HL-60 (cell line): ENCODE data around the gene PLA2G6.

Source experiments
- DNase-seq, 2 experiments: peaks; one replicate each; pipeline ENCODE4 v3.0.0-alpha.2; 2010 to 2020; ENCODE audit warnings: low read depth in 1 of 2, low spot score in 1 of 2
- H3K27ac ChIP-seq: fragments of 250-450 bp; sonication (Bioruptor Pico); replicated peaks from 2 replicates; pipeline ENCODE4 v1.5.1; 2020; ENCODE audit warnings: mild to moderate bottlenecking, moderate library complexity
- H3K27me3 ChIP-seq: fragments of 250-450 bp; sonication (Bioruptor Pico); 2 replicates; pipeline ENCODE4 v1.5.1; 2021; ENCODE audit warnings: mild to moderate bottlenecking, moderate library complexity; ENCODE audit not compliant: insufficient read depth, poor library complexity, severe bottlenecking
- H3K4me3 ChIP-seq: replicated peaks from 2 replicates; pipeline ENCODE4 v1.5.1; 2011; ENCODE audit warnings: mild to moderate bottlenecking, control low read depth, low read length; ENCODE audit not compliant: insufficient read depth
- CTCF ChIP-seq: IDR thresholded peaks from one replicate; pipeline ENCODE4 v1.5.1; 2011; ENCODE audit warnings: low read length, control low read depth, inconsistent platforms; ENCODE audit not compliant: insufficient read depth
- GABPA ChIP-seq: IDR thresholded peaks from 2 replicates; pipeline ENCODE4 v1.6.1; 2012; ENCODE audit warnings: low read depth
- POLR2AphosphoS5 ChIP-seq: IDR thresholded peaks from 2 replicates; pipeline ENCODE4 v1.6.1; 2012; ENCODE audit warnings: low read depth
- REST ChIP-seq: IDR thresholded peaks from 2 replicates; pipeline ENCODE4 v1.6.1; 2012; ENCODE audit warnings: low read depth; ENCODE audit not compliant: insufficient replicate concordance
- SPI1 ChIP-seq: IDR thresholded peaks from 2 replicates; pipeline ENCODE4 v1.6.1; 2012; ENCODE audit warnings: low read depth, mild to moderate bottlenecking, borderline replicate concordance

Gene PLA2G6

GRCh38 chr22:38078046-38078840, 103.4 kb downstream of the PLA2G6 start:
- peaks cover 29% of the 10 kb centered on the region for H3K27me3 ChIP-seq
- no peak for DNase-seq
- no peak overlapping the region for H3K27ac ChIP-seq
- no peak overlapping the region for H3K4me3 ChIP-seq
- TF ChIP-seq POLR2AphosphoS5 (no peak), GABPA (no peak), CTCF (no peak), SPI1 (no peak), REST (no peak)

GRCh38 chr22:38077595-38077994, 104.0 kb downstream of the PLA2G6 start:
- Histone ChIP-seq H3K27ac (no peak overlapping the region), H3K4me3 (no peak overlapping the region), H3K27me3 (peaks cover 23% of the 10 kb centered on the region)
- DNase-seq = no peak
- TF ChIP-seq REST = no peak
- no peak for TF ChIP-seq POLR2AphosphoS5
- no peak for TF ChIP-seq CTCF
- TF ChIP-seq SPI1 = no peak

- no peak for DNase-seq
- H3K27me3 ChIP-seq = peaks cover 18% of the 10 kb centered on the region
- H3K4me3 ChIP-seq = no peak overlapping the region
- TF ChIP-seq SPI1 (no peak), POLR2AphosphoS5 (no peak), REST (no peak), CTCF (no peak), GABPA (no peak)
- H3K27ac ChIP-seq = no peak overlapping the region
These were observed 104.5 kb downstream of the PLA2G6 start for GRCh38 chr22:38077096-38077495.
